SK-N-SH (cell line): ENCODE measurements around the gene ICA1.

Experiments used
- CHD2 ChIP-seq: fragments of 150-350 bp; IDR thresholded peaks from 2 replicates; pipeline ENCODE4 v1.6.1; 2018; ENCODE audit warnings: low read length; ENCODE audit not compliant: partially characterized antibody
- EP300 ChIP-seq, 2 experiments: IDR thresholded peaks; 2 replicates each; pipeline versions ENCODE4 v1.4.0 to v1.6.1; 2012; ENCODE audit warnings: borderline replicate concordance in 1 of 2, low read depth in 1 of 2, low read length in 1 of 2
- FOSL2 ChIP-seq: IDR thresholded peaks from 2 replicates; pipeline ENCODE4 v1.4.0; 2012; ENCODE audit warnings: low read depth, mild to moderate bottlenecking, moderate library complexity, borderline replicate concordance
- JUND ChIP-seq: IDR thresholded peaks from 2 replicates; pipeline ENCODE4 v1.4.0; 2012
- SIN3A ChIP-seq: IDR thresholded peaks from 2 replicates; pipeline ENCODE4 v1.6.1; 2012; ENCODE audit warnings: low read depth, mild to moderate bottlenecking, low read length, moderate library complexity, borderline replicate concordance
- TCF12 ChIP-seq: IDR thresholded peaks from 2 replicates; pipeline ENCODE4 v1.4.0; 2012
- TEAD4 ChIP-seq: IDR thresholded peaks from 2 replicates; pipeline ENCODE4 v1.4.0; 2012; ENCODE audit warnings: mild to moderate bottlenecking, borderline replicate concordance; ENCODE audit not compliant: insufficient read depth
- YY1 ChIP-seq: IDR thresholded peaks from 2 replicates; pipeline ENCODE4 v1.4.0; 2012; ENCODE audit warnings: low read depth, mild to moderate bottlenecking
- TF ChIP-seq, protein P1 (sequence below): fragments of 200-600 bp; sonication (generic); IDR thresholded peaks from 2 replicates; pipeline ENCODE4 v1.6.1; 2017; ENCODE audit warnings: antibody characterized with exemption, mild to moderate bottlenecking, moderate library complexity
- TF ChIP-seq, protein P2 (sequence below): fragments of 150-350 bp; IDR thresholded peaks from 2 replicates; pipeline ENCODE4 v1.6.1; 2017; ENCODE audit warnings: antibody characterized with exemption, low read length, low read depth, borderline replicate concordance
- TF ChIP-seq, protein P3 (sequence below): IDR thresholded peaks from 2 replicates; pipeline ENCODE4 v1.6.1; 2012; ENCODE audit warnings: mild to moderate bottlenecking, low read depth, low read length, moderate library complexity

DNA sequence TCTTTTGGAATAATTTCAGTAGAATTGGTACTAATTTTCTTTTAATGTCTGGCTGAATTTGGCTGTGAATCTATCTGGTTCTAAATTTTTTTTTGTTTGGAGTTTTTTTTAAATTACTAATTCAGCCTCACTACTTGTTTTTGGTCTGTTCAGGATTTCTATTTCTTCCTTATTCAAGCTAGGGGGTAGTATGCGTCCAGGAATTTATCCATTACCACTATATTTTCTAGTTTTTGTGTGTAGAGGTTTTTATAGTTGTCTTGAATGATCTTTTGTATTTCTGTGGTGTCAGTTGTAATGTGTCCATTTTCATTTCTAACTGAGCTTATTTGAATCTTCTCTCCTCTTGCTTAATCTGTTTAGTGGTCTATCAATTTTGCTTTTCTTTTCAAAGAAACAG, 48.9 kb upstream of the ICA1 start:
- TF ChIP-seq TCF12 (no peak), YY1 (no peak), TEAD4 (no peak), CHD2 (no peak), FOSL2 (no peak), JUND (no peak), EP300 (IDR thresholded peaks at IDR 0.05; ENCODE audit: borderline replicate concordance in 1 of 2, low read depth in 1 of 2, low read length in 1 of 2) (no peak), SIN3A (no peak)
- TF ChIP-seq, protein P1, sequence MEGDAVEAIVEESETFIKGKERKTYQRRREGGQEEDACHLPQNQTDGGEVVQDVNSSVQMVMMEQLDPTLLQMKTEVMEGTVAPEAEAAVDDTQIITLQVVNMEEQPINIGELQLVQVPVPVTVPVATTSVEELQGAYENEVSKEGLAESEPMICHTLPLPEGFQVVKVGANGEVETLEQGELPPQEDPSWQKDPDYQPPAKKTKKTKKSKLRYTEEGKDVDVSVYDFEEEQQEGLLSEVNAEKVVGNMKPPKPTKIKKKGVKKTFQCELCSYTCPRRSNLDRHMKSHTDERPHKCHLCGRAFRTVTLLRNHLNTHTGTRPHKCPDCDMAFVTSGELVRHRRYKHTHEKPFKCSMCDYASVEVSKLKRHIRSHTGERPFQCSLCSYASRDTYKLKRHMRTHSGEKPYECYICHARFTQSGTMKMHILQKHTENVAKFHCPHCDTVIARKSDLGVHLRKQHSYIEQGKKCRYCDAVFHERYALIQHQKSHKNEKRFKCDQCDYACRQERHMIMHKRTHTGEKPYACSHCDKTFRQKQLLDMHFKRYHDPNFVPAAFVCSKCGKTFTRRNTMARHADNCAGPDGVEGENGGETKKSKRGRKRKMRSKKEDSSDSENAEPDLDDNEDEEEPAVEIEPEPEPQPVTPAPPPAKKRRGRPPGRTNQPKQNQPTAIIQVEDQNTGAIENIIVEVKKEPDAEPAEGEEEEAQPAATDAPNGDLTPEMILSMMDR = no peak; the same call in 1 of the 2 replicates
- TF ChIP-seq, protein P2, sequence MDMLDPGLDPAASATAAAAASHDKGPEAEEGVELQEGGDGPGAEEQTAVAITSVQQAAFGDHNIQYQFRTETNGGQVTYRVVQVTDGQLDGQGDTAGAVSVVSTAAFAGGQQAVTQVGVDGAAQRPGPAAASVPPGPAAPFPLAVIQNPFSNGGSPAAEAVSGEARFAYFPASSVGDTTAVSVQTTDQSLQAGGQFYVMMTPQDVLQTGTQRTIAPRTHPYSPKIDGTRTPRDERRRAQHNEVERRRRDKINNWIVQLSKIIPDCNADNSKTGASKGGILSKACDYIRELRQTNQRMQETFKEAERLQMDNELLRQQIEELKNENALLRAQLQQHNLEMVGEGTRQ = no peak
- TF ChIP-seq, protein P3, sequence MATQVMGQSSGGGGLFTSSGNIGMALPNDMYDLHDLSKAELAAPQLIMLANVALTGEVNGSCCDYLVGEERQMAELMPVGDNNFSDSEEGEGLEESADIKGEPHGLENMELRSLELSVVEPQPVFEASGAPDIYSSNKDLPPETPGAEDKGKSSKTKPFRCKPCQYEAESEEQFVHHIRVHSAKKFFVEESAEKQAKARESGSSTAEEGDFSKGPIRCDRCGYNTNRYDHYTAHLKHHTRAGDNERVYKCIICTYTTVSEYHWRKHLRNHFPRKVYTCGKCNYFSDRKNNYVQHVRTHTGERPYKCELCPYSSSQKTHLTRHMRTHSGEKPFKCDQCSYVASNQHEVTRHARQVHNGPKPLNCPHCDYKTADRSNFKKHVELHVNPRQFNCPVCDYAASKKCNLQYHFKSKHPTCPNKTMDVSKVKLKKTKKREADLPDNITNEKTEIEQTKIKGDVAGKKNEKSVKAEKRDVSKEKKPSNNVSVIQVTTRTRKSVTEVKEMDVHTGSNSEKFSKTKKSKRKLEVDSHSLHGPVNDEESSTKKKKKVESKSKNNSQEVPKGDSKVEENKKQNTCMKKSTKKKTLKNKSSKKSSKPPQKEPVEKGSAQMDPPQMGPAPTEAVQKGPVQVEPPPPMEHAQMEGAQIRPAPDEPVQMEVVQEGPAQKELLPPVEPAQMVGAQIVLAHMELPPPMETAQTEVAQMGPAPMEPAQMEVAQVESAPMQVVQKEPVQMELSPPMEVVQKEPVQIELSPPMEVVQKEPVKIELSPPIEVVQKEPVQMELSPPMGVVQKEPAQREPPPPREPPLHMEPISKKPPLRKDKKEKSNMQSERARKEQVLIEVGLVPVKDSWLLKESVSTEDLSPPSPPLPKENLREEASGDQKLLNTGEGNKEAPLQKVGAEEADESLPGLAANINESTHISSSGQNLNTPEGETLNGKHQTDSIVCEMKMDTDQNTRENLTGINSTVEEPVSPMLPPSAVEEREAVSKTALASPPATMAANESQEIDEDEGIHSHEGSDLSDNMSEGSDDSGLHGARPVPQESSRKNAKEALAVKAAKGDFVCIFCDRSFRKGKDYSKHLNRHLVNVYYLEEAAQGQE = no peak
